Islet of Langerhans (tissue), 1 donor: ENCODE data around the gene UQCR11.

Source experiments
- FAIRE-seq: peaks from one replicate; lab custom pipeline; 2011; peaks lifted over from hg19 to GRCh38; lab: Jason Lieb, UNC

UQCR11 gene

GRCh38 chr19:1613808-1614570, 8.7 kb upstream of the UQCR11 start:
- no peak for FAIRE-seq

- FAIRE-seq: no peak
These were observed 7.9 kb upstream of the UQCR11 start for GRCh38 chr19:1613146-1613545.

- no peak for FAIRE-seq
These were observed 7.1 kb upstream of the UQCR11 start for GRCh38 chr19:1612114-1613086.

- FAIRE-seq: no peak
These were observed 6.1 kb upstream of the UQCR11 start for GRCh38 chr19:1611353-1611752.

GRCh38 chr19:1610579-1610978, 5.3 kb upstream of the UQCR11 start:
- FAIRE-seq: no peak

GRCh38 chr19:1609680-1610474, 4.6 kb upstream of the UQCR11 start:
- no peak for FAIRE-seq

GRCh38 chr19:1609103-1609396, 3.8 kb upstream of the UQCR11 start:
- FAIRE-seq: no peak

- no peak for FAIRE-seq
These were observed 3.3 kb upstream of the UQCR11 start for GRCh38 chr19:1608359-1609102.

GRCh38 chr19:1606138-1606651, 933 bp upstream of the UQCR11 start:
- no peak for FAIRE-seq

GRCh38 chr19:1602091-1602707, 3.1 kb downstream of the UQCR11 start:
- FAIRE-seq: no peak

GRCh38 chr19:1601613-1602064, 3.6 kb downstream of the UQCR11 start:
- no peak for FAIRE-seq

- FAIRE-seq: no peak
These were observed 5.8 kb downstream of the UQCR11 start for GRCh38 chr19:1599460-1599846.

GRCh38 chr19:1598777-1599459, 6.3 kb downstream of the UQCR11 start:
- FAIRE-seq: no peak

- no peak for FAIRE-seq
These were observed 11.8 kb downstream of the UQCR11 start for GRCh38 chr19:1593501-1593772.

- FAIRE-seq: no peak
These were observed 12.3 kb downstream of the UQCR11 start, which contains the start of gene MBD3 for GRCh38 chr19:1592755-1593500. TSS of gene MBD3 (minus strand) at chr19:1592865. CDS start at chr19:1592631, 234 bp downstream.

- FAIRE-seq: no peak
These were observed 13.1 kb downstream of the UQCR11 start for GRCh38 chr19:1592024-1592754.

- no peak for FAIRE-seq
These were observed 13.7 kb downstream of the UQCR11 start for GRCh38 chr19:1591421-1592023.

- FAIRE-seq: no peak
These were observed 14.4 kb downstream of the UQCR11 start for GRCh38 chr19:1590641-1591397.
